Stimulated activated CD8-positive, alpha-beta memory T cell treated with anti-CD3 and anti-CD28 coated beads, Interleukin-15, amount 100 ng/mL, for 24 hours (primary cell): Measurements from ENCODE around the gene IKBKG.
"Not testable (repeated sequence)": the region's sequence is repeated elsewhere in the genome, so short reads cannot be mapped to it uniquely, and the experiment has no call there.

Experiments
- DNase-seq: peaks from one replicate; pipeline ENCODE4 v3.0.0-alpha.2; 2020; ENCODE audit warnings: low read depth

The IKBKG gene

DNA sequence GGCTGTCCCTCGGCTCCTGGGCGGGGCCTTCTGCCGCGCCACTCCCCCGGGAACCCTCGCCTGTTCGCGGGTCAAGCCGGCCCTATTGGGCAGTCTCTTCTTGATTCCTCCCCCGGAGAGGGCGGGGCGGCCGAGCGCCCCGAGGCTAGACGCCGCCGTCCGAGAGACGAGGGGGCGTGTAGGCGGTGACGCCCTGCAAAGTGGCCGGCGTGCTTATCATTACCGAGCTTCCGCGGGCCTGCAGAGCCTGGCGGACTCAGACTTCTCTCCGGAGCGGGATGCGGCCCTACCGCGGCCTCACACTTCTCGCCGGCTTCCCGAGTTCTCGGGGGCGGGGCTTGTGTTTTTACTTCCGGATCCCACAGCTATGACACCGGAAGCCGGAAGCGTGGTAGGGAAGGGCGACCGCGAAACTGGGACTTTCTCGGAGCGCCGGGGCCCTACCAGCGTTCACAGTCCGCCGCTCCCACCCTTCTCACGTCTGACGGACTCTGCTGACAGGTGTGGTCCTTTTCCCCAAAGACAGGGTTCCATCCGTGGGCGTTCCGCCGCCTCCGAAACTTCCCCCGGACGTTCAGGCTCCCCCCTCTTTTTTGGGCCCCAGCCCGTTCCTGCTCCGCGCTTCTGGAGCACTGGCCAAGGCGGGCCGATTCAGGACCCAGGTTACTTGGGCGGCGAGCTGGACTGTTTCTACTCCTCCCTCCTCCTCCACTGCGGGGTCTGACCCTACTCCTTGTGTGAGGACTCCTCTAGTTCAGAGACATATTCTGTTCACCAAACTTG is at the start of gene IKBKG:
IKBKG (plus strand) TSS at position 376 of the 783 bp plus-strand sequence. CDS start 4,383 bp downstream, outside the sequence.
- peak; percentile 65 for DNase-seq

GRCh38 chrX:154501423-154501822 is 46.0 kb upstream of the IKBKG start:
- not testable (repeated sequence) for DNase-seq

DNA sequence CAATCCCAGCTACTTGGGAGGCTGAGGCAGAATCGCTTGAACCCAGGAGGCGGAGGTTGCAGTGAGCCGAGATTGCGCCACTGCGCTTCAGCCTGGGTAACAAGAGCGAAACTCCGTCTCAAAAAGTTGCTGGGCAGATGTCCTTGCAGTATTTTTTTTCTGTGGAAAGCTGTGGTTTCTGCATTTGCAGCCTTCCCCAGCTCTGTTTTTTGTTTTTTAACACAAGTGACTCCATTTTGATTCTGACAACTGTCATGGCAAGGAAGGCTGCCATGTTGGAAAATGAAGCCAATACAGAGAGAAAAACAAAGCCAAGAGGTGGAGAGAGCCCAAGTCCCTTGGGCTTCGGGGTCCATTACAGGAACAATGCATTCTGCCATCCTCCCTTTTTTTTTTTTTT is 45.3 kb upstream of the IKBKG start:
- DNase-seq, result no peak

DNA sequence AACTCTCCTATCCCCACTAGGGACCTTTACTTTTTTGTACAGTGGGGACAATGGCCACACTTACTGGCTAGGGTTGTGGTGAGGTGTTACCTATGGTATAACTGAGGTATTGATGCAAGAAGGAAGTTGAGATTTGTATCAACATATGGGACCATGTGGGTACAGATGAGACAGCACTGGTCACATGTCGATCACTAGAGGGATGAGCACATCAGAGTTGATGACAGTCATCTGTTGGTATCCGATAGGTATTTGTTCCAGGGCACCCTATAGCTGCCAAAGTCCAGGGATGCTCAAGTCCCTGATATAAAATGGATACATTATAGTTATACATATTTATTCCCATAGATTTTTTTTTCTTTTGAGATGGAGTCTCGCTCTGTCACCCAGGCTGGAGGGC is 44.4 kb upstream of the IKBKG start:
- DNase-seq, result no peak

GRCh38 chrX:154505734-154506133 is 41.7 kb upstream of the IKBKG start:
- DNase-seq, result no peak

GRCh38 chrX:154506483-154507332 is 40.7 kb upstream of the IKBKG start:
- DNase-seq, result no peak

DNA sequence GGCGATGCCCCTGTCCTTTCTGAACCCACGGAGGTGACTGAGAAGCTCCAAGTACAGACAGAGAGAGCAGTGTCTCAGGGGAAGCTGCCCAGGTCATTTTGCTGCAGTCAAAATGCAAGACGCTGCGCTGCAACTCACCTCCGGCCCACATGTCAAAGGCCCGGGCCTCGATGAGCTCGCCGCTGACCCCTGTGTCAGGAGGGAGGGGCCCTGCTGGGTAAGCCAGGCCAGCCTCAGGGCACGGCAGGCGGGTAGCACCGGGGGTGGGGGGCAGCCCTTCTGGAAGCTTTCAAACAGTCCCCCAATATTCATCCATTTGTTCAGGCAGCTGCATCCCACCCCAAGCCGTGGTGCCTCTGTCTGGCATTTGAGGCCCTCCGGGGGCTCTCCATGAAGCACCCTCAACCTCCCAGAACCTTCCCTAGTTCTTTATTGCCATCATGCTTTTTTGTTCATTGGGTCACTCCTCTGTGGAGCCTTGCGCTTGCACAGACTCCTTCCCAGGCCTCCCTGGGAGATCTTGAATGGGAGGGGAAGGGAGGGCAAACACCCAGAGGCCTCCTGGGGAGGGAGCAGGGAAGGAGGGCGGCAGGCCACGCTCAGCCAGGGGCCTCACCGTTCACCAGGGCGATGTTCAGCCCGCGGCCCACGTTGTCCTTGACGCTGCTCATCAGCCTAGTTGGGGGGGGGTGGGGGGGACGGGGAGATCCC is 39.6 kb upstream of the IKBKG start:
- DNase-seq, result no peak

DNA sequence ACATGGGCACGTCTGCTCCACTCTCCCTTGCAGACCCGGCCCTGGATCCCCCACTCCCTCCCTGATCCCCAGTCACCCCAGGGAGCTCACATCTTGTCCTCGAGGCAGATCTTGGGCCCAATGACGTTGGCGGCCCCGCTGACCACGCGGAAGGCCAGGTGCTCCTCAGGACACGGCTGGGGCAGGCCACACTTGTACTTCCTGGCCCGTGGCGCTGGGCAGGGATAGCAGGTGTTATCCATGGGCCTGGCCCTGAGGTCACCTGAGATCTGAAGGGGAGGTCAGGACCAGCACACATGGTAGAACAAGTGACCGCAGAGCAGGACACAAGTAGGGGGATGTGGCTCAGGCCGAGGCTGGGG is 39.1 kb upstream of the IKBKG start:
- DNase-seq, result no peak

GRCh38 chrX:154509455-154509854 is 38.0 kb upstream of the IKBKG start:
- DNase-seq, result no peak

- no peak for DNase-seq
These were observed 35.7 kb upstream of the IKBKG start for GRCh38 chrX:154511761-154512160.

GRCh38 chrX:154512879-154513553 is 34.4 kb upstream of the IKBKG start:
- no peak for DNase-seq

GRCh38 chrX:154513716-154514115 is 33.7 kb upstream of the IKBKG start:
- DNase-seq, result no peak

DNA sequence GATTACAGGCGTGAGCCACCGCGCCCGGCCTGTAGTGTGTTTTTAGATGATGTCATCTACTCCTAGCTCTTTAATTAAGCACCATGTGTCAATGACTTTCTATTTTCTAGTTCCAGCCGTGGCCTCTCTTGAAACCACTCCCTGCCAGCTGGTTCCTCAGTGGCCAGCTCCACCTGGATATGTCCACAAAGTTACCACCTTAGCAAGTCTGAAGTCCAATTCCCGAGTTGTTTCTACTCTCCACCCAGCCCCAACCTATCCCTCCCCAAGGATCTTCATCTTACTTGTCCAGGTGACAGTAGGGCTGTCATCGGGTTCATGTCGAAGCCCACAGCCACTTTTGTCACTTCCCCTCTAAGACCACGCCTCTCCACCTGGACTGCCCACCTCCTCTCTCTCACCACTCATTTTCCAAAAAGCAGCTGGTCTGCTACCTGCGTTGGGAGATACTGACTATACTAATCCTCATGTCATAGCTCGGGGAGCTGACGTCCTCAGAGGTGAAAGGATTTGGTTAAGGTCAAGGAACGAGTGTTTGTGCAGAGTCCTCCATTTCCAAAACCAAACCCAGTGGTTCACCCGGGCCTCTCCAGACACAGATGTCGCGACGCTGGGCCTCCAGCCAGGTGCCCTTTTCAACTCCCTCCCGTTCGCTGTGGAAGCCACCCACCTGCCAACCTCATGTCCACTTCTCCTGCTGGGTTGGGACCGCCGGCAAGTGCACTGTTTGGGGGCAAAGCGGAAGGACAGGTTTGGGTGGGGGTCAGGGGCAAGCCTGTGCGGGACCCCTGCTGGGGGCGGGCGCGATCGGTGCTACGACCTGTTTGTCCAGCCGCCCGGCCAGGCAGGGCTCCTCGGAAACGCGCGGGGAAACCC is 32.1 kb upstream of the IKBKG start:
- no peak for DNase-seq

DNA sequence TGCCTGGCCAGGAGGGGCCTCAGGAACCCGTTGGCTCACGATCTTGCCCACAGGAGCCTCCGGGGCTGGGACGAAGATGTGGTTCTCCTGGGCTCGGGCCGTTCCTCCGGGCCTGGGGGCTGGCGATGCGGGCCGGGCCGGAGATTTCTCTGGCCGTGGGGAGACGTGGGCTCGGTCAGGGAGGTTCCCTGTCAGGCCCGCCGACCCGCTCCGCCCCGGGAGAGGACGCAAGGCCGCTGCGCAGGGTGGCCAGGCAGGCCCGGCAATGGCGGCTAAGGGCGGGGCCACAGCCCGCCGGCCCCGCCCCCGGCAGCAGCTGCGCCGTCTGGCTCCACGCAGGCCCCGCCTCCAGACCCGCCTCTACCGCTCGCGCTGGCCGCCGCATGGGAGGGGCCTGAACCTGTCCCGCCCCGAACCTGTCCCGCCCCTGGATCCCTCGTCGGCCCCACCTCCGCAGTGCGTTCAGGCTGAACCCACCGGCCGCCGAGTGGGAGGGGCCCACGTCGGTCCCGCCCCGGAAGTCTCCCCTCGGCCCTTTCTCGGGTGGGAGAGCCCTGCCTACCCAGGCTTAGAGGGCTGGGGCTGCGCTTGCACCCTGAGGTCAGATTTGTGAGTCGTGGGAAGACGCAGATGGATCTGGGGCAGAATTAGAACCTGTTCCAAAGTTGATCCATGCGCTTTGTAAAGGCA is 31.3 kb upstream of the IKBKG start, which contains the start of gene FAM3A:
FAM3A (minus strand) TSS at position 267 of the 690 bp plus-strand sequence. CDS start 460 bp downstream, outside the sequence.
- DNase-seq, result peak; percentile 73

- no peak for DNase-seq
These were observed 30.7 kb upstream of the IKBKG start for GRCh38 chrX:154516656-154517100.

DNA sequence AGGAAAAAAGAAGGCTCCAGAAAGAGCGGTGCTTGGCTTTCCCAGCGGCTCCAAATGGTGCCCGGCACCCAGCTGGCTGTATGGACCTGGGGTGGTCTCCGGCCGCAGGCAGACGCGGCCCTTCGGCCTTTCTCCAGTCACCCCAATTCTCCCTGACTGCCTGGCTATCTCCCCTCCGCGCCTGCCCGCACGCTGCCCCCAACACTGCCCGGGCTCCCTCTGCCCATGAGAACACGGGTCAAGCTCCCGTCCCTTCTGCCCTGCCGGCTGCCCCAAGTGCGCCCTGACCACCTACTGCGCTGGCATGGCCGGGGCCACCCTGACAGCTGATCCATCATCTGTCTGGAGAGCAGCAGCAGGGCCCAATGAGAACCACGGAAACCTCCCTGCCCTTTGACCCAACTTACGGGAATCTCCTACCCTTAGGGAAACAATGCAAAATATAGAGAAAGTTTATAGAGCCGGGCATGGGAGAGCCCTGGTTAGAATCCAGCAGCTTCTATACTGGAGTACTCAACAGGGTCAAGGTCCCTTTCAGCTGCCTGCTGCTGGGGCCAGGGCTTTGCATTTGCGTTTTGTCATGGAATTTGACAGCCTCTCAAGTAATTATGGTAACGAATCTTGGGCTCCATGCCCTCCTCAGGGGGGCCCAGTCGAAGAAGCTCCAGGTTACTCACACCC is 30.2 kb upstream of the IKBKG start:
- no peak for DNase-seq

- no peak for DNase-seq
These were observed 28.0 kb upstream of the IKBKG start for GRCh38 chrX:154519389-154519788.

- DNase-seq, result no peak
These were observed 21.6 kb upstream of the IKBKG start for GRCh38 chrX:154525606-154526490.
